Activated B cell treated with CpG ODN at 0.5 μM for 24 hours (primary cell): ENCODE data around the gene CHST13. TPM values are rescaled to one million over a fixed set of nuclear protein-coding genes. Genes with fewer than 3 reads are reported as not detected.
A peak's percentile ranks its signal among the peaks of the same experiment; 100 is the strongest.

Experiments used
- ATAC-seq: fragments of 200-7000 bp; cut with Tn5 transposase; one replicate; pipeline ENCODE4 v1.10.0; 2021; ENCODE audit warnings: low read depth, mild to moderate bottlenecking, moderate library complexity
- CTCF ChIA-PET: fragments of 350-600 bp; sonication (Branson Sonifier 250); formaldehyde crosslinking; loops from one replicate; lab custom pipeline; 2021; ENCODE audit warnings: antibody characterized with exemption; lab: Charles Lee
- POLR2A ChIA-PET: fragments of 350-600 bp; sonication (Branson Sonifier 250); formaldehyde crosslinking; loops from one replicate; lab custom pipeline; 2021; ENCODE audit warnings: antibody characterized with exemption; lab: Charles Lee
- DNase-seq: peaks from one replicate; pipeline ENCODE4 v3.0.0; 2022
- H3K27ac Mint-ChIP-seq: one replicate; pipeline ENCODE4 v1.8.0; 2020; ENCODE audit warnings: mixed read lengths
- H3K27me3 Mint-ChIP-seq: one replicate; pipeline ENCODE4 v1.8.0; 2021; ENCODE audit warnings: mixed read lengths
- H3K36me3 Mint-ChIP-seq: one replicate; pipeline ENCODE4 v1.8.0; 2021; ENCODE audit warnings: low read depth, mixed read lengths
- H3K4me1 Mint-ChIP-seq: one replicate; pipeline ENCODE4 v1.8.0; 2021; ENCODE audit warnings: mixed read lengths
- H3K4me3 Mint-ChIP-seq: one replicate; pipeline ENCODE4 v1.8.0; 2020; ENCODE audit warnings: mild to moderate bottlenecking, mixed read lengths
- H3K9me3 Mint-ChIP-seq: one replicate; pipeline ENCODE4 v1.8.0; 2020; ENCODE audit warnings: mixed read lengths
- intact Hi-C: fragments of 100-400 bp; cut with micrococcal nuclease; formaldehyde crosslinking; loops from one replicate; pipeline ENCODE4 v1.15.1; 2024
- total RNA-seq: library from RNA; stranded (reverse); gene quantifications from 2 replicates; pipeline ENCODE4 v1.2.3, GENCODE V29; 2022
- TF ChIP-seq, protein P1 (sequence below): fragments of 200-600 bp; IDR thresholded peaks from one replicate; pipeline ENCODE4 v1.8.0; 2022; ENCODE audit warnings: antibody characterized with exemption, mild to moderate bottlenecking

The CHST13 gene
- total RNA-seq, 1 donor from 2014 or later: not detected

DNA sequence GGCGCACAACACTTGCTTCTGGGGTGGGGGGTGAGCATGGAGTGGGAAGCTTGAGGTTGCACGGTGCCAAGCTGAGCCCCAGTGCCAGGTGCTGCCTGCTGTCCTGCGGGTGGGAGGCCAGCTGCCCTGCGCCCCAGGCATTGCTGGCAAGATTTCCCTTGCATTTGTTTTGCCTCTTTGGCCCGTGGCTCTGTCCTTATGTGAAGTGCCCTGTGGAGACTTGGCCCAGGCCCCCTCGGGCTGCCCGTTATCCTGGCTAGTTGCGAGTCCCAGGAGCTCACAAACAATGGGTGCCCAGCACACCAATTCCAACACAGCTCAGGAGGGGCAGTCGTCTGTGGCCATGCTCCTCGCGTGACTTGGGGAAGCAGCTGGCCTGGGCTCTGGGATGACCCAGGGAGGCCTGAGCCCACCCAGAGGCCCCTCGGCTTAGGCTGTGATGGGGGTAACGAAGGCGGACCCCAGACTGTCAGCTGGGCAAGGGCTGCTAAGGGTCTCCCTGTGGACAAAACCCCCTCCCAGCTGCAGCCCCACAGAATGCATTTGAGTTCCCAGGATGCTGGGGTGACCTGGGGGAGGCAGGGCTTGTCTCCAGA lies 28.8 kb downstream of the CHST13 start:
- ATAC-seq: no peak
- no peak overlapping the region for H3K4me3 Mint-ChIP-seq
- CTCF ChIA-PET: no interaction called here
- H3K27me3 Mint-ChIP-seq: peaks cover 10% of the 10 kb centered on the region
- no peak for DNase-seq
- TF ChIP-seq, protein P1, sequence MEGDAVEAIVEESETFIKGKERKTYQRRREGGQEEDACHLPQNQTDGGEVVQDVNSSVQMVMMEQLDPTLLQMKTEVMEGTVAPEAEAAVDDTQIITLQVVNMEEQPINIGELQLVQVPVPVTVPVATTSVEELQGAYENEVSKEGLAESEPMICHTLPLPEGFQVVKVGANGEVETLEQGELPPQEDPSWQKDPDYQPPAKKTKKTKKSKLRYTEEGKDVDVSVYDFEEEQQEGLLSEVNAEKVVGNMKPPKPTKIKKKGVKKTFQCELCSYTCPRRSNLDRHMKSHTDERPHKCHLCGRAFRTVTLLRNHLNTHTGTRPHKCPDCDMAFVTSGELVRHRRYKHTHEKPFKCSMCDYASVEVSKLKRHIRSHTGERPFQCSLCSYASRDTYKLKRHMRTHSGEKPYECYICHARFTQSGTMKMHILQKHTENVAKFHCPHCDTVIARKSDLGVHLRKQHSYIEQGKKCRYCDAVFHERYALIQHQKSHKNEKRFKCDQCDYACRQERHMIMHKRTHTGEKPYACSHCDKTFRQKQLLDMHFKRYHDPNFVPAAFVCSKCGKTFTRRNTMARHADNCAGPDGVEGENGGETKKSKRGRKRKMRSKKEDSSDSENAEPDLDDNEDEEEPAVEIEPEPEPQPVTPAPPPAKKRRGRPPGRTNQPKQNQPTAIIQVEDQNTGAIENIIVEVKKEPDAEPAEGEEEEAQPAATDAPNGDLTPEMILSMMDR: no peak
- no peak overlapping the region for H3K27ac Mint-ChIP-seq
- H3K9me3 Mint-ChIP-seq: no peaks in the 10 kb centered on the region
- H3K36me3 Mint-ChIP-seq: no peaks in the 10 kb centered on the region
- POLR2A ChIA-PET: no interaction called here
- no peaks in the 10 kb centered on the region for H3K4me1 Mint-ChIP-seq
- intact Hi-C loops: no loop called here

DNA sequence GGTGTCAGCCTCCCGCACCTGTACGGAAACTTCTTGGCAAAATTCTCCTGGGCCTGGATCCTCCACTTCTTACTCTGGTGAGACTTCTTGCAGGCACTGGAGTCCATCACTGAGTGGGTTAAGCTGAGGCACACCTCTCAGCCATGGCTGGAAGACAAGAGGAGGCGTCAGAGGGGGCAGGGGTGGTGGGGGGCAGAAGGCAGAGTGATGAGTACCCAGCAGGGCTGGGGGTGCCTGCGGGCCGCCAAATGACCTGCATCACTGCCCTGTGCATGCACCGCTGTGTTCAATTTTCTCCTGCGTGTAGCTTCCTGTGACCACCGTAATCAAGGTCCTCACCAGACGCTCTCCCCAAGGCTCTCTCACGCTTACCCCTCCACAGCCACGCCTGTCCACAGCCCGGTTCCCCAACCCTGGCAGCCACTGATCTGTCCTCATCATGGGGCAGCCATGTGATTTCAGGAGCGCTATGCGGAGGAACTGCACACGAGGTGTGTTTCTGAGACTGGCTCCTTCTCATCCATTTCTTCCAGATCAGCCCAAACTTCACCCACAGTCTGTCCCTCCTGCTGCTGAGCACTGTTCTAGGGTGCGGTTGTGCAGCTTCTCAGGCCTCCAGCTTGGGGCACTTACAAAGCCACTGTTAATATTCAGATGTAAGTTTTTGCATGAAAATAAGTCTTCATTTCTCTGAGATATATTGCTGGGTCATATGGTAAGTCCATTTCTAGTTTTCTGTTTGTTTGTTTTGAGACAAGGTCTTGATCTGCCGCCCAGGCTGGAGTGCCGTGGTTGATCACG lies 29.5 kb downstream of the CHST13 start:
- Mint-ChIP-seq H3K27me3 (peaks cover 10% of the 10 kb centered on the region), H3K4me1 (no peaks in the 10 kb centered on the region), H3K4me3 (no peak overlapping the region), H3K36me3 (no peaks in the 10 kb centered on the region), H3K27ac (no peak overlapping the region), H3K9me3 (no peaks in the 10 kb centered on the region)
- CTCF ChIA-PET: no interaction called here
- POLR2A ChIA-PET: no interaction called here
- ATAC-seq (no peak), DNase-seq (no peak)
- TF ChIP-seq, protein P1: no peak
- intact Hi-C loops: no loop called here

DNA sequence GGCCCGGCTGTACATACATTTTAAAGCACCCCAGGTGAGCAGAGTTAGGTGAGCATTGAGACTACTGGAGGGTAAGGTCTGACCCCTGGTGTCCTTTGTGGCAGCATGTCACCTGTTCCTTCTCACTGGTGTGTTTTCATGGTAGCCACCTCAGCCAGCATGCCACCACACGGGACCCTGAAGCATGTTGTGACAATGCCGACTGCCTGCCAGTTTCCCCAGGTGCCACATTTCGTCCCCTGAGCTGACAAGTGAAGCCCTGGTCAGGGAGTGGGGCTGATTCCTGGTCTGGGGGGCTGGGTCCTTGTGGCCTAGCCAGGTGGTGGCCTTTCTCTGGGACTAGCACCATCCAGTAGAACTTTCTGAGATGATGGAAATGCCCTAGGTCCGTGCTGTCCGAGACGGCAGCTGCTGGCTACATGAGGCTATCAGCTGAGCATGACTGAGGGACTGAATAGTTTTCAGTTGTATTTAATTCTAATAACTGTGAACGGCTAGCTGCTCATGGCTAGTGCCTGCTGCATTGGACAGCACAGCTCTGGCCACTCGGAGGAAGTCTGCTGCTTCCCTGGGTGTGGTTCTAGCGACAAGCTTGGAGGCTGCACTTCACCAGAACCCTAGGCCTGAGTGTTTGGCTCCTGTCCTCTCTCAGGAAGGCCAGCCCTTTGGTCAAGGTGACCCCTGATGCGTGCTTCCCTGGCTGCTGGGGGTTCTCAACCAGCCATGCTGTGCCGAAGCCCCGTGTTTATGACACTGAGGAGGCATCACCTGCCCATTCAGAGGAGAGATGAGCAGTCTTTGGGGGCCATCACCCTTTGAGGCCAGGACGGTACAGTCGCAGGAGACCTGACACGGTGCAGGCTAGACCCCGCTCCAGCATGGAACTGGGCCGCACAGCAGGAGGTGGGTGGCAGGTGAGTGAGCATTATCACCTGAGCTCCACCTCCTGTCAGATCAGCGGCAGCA lies 30.9 kb downstream of the CHST13 start:
- TF ChIP-seq, protein P1: no peak
- Mint-ChIP-seq H3K27ac (no peak overlapping the region), H3K27me3 (peaks cover 13% of the 10 kb centered on the region), H3K4me3 (no peak overlapping the region), H3K36me3 (no peaks in the 10 kb centered on the region), H3K4me1 (no peaks in the 10 kb centered on the region), H3K9me3 (no peaks in the 10 kb centered on the region)
- ATAC-seq (no peak), DNase-seq (peak; percentile 6)
- ChIA-PET CTCF (no interaction called here), POLR2A (no interaction called here)
- intact Hi-C loops: no loop called here

DNA sequence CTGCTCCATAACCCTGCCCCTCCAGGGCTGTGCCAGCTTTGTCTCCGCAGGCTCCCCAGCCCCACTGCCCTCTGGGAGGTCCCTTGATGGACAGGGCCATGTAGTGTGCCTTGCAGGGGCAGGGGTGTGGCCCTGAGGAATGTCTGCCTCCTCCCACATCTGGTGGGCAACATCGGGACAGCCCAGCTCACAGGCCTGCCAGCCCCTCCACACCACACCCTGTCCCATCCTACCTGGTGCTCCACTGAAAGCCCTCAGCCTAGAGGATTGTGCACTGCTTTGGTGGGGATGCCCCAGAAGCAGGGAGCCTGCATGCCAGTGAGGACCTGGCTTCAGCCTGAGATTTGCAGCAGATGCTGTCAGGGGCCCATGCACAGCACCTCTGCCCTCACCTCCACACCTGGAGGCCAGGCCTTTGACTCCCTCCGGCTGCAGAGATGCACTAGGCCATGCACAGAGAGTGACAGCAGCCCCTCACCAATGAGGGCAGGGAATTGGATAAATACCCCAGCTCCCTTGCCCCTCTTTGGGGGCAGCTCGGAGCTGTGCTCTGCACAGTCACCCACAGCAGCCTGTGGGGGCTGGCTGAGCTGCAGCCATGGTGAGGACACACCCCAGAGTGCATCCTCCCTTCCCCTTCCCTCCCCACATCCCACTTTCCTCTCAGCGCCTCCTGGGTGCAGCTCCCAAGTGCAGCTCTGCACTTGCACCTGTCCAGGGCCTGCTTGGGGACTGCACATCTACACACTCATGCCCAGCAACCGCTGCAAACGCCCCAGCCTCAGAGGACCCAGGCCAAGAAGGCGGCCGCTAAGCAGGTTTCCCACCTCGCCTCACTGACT lies 32.1 kb downstream of the CHST13 start:
- H3K36me3 Mint-ChIP-seq: no peaks in the 10 kb centered on the region
- peaks cover 6% of the 10 kb centered on the region for H3K27me3 Mint-ChIP-seq
- DNase-seq (no peak), ATAC-seq (no peak)
- H3K27ac Mint-ChIP-seq: no peak overlapping the region
- no peaks in the 10 kb centered on the region for H3K9me3 Mint-ChIP-seq
- intact Hi-C loops: no loop called here
- TF ChIP-seq, protein P1: no peak
- no peak overlapping the region for H3K4me3 Mint-ChIP-seq
- no peaks in the 10 kb centered on the region for H3K4me1 Mint-ChIP-seq
- CTCF ChIA-PET: no interaction called here
- POLR2A ChIA-PET: no interaction called here
